Measurements from ENCODE around the gene HS6ST1. TPM values are rescaled to one million over a fixed set of nuclear protein-coding genes. Genes with fewer than 3 reads are reported as not detected.

Gene HS6ST1
- total and polyA plus RNA-seq, 4 donors, result 17.9 to 31.9 (median 25.4) TPM

- peaks cover 0 to 4% (median 2%) of the 10 kb centered on the region in 4 donors for H3K36me3 ChIP-seq (ENCODE audit: control insufficient read depth in 4 of 4, insufficient read depth in 3 of 4, low read depth in 1 of 4, low read length in 3 of 4)
- no peak overlapping the region for H3K9ac ChIP-seq (ENCODE audit: low read depth in 1 of 2, low read length in 2 of 2)
- no peaks in the 10 kb centered on the region for H3K27me3 ChIP-seq (ENCODE audit: control insufficient read depth in 4 of 4, insufficient read depth in 4 of 4, low read length in 3 of 4)
- peaks cover 0 to 4% (median under 1%) of the 10 kb centered on the region in 4 donors for H3K9me3 ChIP-seq (ENCODE audit: control insufficient read depth in 4 of 4, low read length in 3 of 4)
- H3K4me1 ChIP-seq (ENCODE audit: control insufficient read depth in 4 of 4, insufficient read depth in 4 of 4, low read length in 3 of 4), result peaks cover 0 to 6% (median 0%) of the 10 kb centered on the region in 4 donors
- no peak overlapping the region for H3K4me3 ChIP-seq (ENCODE audit: low read depth in 1 of 3, low read length in 3 of 3)
- DNase-seq (ENCODE audit: low spot score), result no peak
- 89% methylated on average over 5 of the region's 5 CpGs for WGBS
- H3K27ac ChIP-seq (ENCODE audit: low read depth in 1 of 2, low read length in 2 of 2), result no peak overlapping the region
- no peak for TF ChIP-seq GABPA (IDR thresholded peaks at IDR 0.05 in 1 of 2, conservative IDR thresholded peaks at IDR 0.05 in 1 of 2)
- TF ChIP-seq HNF4A (conservative IDR thresholded peaks at IDR 0.05), result no peak
- TF ChIP-seq FOXA2 (IDR thresholded peaks at IDR 0.05), result no peak
- no peak for TF ChIP-seq TAF1 (conservative IDR thresholded peaks at IDR 0.05)
- TF ChIP-seq RXRA (IDR thresholded peaks at IDR 0.05), result no peak
- TF ChIP-seq JUND (IDR thresholded peaks at IDR 0.05), result no peak
- TF ChIP-seq, protein P1, sequence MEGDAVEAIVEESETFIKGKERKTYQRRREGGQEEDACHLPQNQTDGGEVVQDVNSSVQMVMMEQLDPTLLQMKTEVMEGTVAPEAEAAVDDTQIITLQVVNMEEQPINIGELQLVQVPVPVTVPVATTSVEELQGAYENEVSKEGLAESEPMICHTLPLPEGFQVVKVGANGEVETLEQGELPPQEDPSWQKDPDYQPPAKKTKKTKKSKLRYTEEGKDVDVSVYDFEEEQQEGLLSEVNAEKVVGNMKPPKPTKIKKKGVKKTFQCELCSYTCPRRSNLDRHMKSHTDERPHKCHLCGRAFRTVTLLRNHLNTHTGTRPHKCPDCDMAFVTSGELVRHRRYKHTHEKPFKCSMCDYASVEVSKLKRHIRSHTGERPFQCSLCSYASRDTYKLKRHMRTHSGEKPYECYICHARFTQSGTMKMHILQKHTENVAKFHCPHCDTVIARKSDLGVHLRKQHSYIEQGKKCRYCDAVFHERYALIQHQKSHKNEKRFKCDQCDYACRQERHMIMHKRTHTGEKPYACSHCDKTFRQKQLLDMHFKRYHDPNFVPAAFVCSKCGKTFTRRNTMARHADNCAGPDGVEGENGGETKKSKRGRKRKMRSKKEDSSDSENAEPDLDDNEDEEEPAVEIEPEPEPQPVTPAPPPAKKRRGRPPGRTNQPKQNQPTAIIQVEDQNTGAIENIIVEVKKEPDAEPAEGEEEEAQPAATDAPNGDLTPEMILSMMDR (IDR thresholded peaks at IDR 0.05; ENCODE audit: low read depth, low read length, missing input control), result no peak
- no peak for TF ChIP-seq SP1 (IDR thresholded peaks at IDR 0.05)
- TF ChIP-seq EGR1 (IDR thresholded peaks at IDR 0.05; ENCODE audit: low read depth in 2 of 2), result no peak
- no peak for TF ChIP-seq ATF3 (IDR thresholded peaks at IDR 0.05)
- TF ChIP-seq NR2F2 (IDR thresholded peaks at IDR 0.05), result no peak
- TF ChIP-seq, protein P2, sequence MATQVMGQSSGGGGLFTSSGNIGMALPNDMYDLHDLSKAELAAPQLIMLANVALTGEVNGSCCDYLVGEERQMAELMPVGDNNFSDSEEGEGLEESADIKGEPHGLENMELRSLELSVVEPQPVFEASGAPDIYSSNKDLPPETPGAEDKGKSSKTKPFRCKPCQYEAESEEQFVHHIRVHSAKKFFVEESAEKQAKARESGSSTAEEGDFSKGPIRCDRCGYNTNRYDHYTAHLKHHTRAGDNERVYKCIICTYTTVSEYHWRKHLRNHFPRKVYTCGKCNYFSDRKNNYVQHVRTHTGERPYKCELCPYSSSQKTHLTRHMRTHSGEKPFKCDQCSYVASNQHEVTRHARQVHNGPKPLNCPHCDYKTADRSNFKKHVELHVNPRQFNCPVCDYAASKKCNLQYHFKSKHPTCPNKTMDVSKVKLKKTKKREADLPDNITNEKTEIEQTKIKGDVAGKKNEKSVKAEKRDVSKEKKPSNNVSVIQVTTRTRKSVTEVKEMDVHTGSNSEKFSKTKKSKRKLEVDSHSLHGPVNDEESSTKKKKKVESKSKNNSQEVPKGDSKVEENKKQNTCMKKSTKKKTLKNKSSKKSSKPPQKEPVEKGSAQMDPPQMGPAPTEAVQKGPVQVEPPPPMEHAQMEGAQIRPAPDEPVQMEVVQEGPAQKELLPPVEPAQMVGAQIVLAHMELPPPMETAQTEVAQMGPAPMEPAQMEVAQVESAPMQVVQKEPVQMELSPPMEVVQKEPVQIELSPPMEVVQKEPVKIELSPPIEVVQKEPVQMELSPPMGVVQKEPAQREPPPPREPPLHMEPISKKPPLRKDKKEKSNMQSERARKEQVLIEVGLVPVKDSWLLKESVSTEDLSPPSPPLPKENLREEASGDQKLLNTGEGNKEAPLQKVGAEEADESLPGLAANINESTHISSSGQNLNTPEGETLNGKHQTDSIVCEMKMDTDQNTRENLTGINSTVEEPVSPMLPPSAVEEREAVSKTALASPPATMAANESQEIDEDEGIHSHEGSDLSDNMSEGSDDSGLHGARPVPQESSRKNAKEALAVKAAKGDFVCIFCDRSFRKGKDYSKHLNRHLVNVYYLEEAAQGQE (IDR thresholded peaks at IDR 0.05), result no peak
- TF ChIP-seq, protein P3, sequence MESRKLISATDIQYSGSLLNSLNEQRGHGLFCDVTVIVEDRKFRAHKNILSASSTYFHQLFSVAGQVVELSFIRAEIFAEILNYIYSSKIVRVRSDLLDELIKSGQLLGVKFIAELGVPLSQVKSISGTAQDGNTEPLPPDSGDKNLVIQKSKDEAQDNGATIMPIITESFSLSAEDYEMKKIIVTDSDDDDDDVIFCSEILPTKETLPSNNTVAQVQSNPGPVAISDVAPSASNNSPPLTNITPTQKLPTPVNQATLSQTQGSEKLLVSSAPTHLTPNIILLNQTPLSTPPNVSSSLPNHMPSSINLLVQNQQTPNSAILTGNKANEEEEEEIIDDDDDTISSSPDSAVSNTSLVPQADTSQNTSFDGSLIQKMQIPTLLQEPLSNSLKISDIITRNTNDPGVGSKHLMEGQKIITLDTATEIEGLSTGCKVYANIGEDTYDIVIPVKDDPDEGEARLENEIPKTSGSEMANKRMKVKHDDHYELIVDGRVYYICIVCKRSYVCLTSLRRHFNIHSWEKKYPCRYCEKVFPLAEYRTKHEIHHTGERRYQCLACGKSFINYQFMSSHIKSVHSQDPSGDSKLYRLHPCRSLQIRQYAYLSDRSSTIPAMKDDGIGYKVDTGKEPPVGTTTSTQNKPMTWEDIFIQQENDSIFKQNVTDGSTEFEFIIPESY (IDR thresholded peaks at IDR 0.05), result no peak
- TF ChIP-seq YY1 (IDR thresholded peaks at IDR 0.05), result no peak
- no peak for TF ChIP-seq FOXA1 (IDR thresholded peaks at IDR 0.05)
- no peak for TF ChIP-seq MAX (IDR thresholded peaks at IDR 0.05)
Measured at GRCh38 chr2:128348701-128349100, 30.0 kb upstream of the HS6ST1 start.
